Measurements from ENCODE around the gene IMPACT. TPM values are rescaled to one million over a fixed set of nuclear protein-coding genes. Genes with fewer than 3 reads are reported as not detected.

The IMPACT gene
- total RNA-seq (2012; rRNA removed) (11.8 and 26.4 TPM in 2 replicates), polyA plus RNA-seq (2012; rRNA removed) (10.4 and 13.8 TPM in 2 replicates), Bru-seq, nascent RNA (percentile 65 among the genes with signal in this experiment), BruChase-seq, experiment 1, labeled RNA remaining after a 6-hour chase (percentile 79 among the genes with signal in this experiment), BruChase-seq, experiment 2, labeled RNA remaining after a 2-hour chase (percentile 71 among the genes with signal in this experiment)
- 2.1 and 3.2 TPM in 2 replicates for polyA plus RNA-seq (2012; cell fraction: cytosol; rRNA removed)
- 3.1 and 10.1 TPM in 2 replicates for polyA plus RNA-seq (2012; cell fraction: nucleus; rRNA removed; ENCODE audit: low replicate concordance)
- long read RNA-seq, transcript IMPACT-201 (11 exons, 3,792 nt), result major isoform, 42 of 52 reads
- long read RNA-seq, partial matches to known transcripts, result 2 of 52 reads
- long read RNA-seq, other reads (novel, unspliced or antisense), result 6 of 52 reads

GRCh38 chr18:24426398-24427294, at the start of gene IMPACT:
Gene IMPACT, plus strand, starts transcription at chr18:24426670. Its CDS starts 87 bp downstream, at chr18:24426757.
- Histone ChIP-seq H4K20me1 (ENCODE audit: insufficient read depth, low read length) (no peaks in the 10 kb centered on the region), H3K4me3 (ENCODE audit: insufficient read depth, low read depth, low read length) (peak within 1 kb of the TSS; percentile 94), H3K4me2 (ENCODE audit: low read depth, low read length) (peak within 1 kb of the TSS; percentile 100), H3K9me1 (ENCODE audit: insufficient read depth, low read length) (peaks cover 3% of the 10 kb centered on the region), H3K4me1 (ENCODE audit: control insufficient read depth, insufficient read depth, low read length) (no peaks in the 10 kb centered on the region; the same call in 1 of the 2 replicates), H2AK5ac (ENCODE audit: low read depth, low read length) (peak within 1 kb of the TSS; percentile 86), H4K91ac (ENCODE audit: insufficient read depth, low read depth, low read length) (peak within 1 kb of the TSS; percentile 95), H4K8ac (ENCODE audit: low read depth in 2 of 2, low read length in 2 of 2) (peak within 1 kb of the TSS; percentile 100), H2BK15ac (ENCODE audit: low read depth, low read length) (peak within 1 kb of the TSS; percentile 86; the same call in 1 of the 3 replicates), H2AK9ac (replicated peaks; ENCODE audit: low read depth, low read length, poor library complexity) (peak within 1 kb of the TSS; percentile 94), H3K23ac (ENCODE audit: low read depth, low read length) (peak within 1 kb of the TSS; percentile 99), H3K9ac (ENCODE audit: low read depth, low read length) (peak within 1 kb of the TSS; percentile 99), H2BK20ac (ENCODE audit: low read depth, low read length) (peak within 1 kb of the TSS; percentile 40), H3K27ac (ENCODE audit: insufficient read depth, low read length) (peak within 1 kb of the TSS; percentile 90), H2BK120ac (ENCODE audit: low read depth, low read length) (peak within 1 kb of the TSS; percentile 74), H3K56ac (ENCODE audit: extremely low read depth, insufficient read depth, low read length) (peak within 1 kb of the TSS; percentile 79), H3K27me3 (ENCODE audit: control insufficient read depth, insufficient read depth, low read length) (no peaks in the 10 kb centered on the region), H3K36me3 (ENCODE audit: control insufficient read depth, insufficient read depth, low read length) (0 out of 2 replicates have a peak, but pooled peaks cover 2% of the 10 kb centered on the region), H3K4ac (ENCODE audit: low read depth, low read length) (peak within 1 kb of the TSS; percentile 98), H2AFZ (replicated peaks; ENCODE audit: low read length, poor library complexity) (peak within 1 kb of the TSS; percentile 100), H3K79me1 (ENCODE audit: low read depth in 1 of 2, low read length in 2 of 2) (peaks cover 19 to 26% of the 10 kb centered on the region in 2 experiments), H3K14ac (replicated peaks; ENCODE audit: low read depth, low read length) (peak within 1 kb of the TSS; percentile 98), H2BK5ac (ENCODE audit: low read depth, low read length, poor library complexity, severe bottlenecking) (peak within 1 kb of the TSS; percentile 85), H3K9me3 (ENCODE audit: control insufficient read depth, insufficient read depth, low read length) (no peaks in the 10 kb centered on the region), H4K5ac (ENCODE audit: low read depth, low read length) (peak within 1 kb of the TSS; percentile 100), H3K18ac (ENCODE audit: low read depth, low read length) (peak within 1 kb of the TSS; percentile 96)
- CTCF ChIA-PET, result no interaction called here
- 3% methylated on average over 32 of the region's 82 CpGs; no CpG with 5 or more reads in 1 of the 2 experiments for WGBS, 2 experiments (ENCODE audit: extremely low coverage in 2 of 2, insufficient read length in 1 of 2)
- DNase-seq (peak; percentile 72), ATAC-seq (ENCODE audit: low read depth) (peak; percentile 93)
- TF ChIP-seq CEBPB (IDR thresholded peaks at IDR 0.05; ENCODE audit: low read depth, low read length) (no peak), BHLHE40 (IDR thresholded peaks at IDR 0.05; ENCODE audit: low read depth, low read length) (no peak), USF2 (IDR thresholded peaks at IDR 0.05; ENCODE audit: low read depth, low read length) (peak; percentile 24), POLR2A (IDR thresholded peaks at IDR 0.05; ENCODE audit: low read depth, low read length) (peak; percentile 62; the same call in 1 of the 2 replicates), ELK1 (IDR thresholded peaks at IDR 0.05; ENCODE audit: borderline replicate concordance, low read depth, low read length) (no peak), NFE2L2 (IDR thresholded peaks at IDR 0.05; ENCODE audit: low read depth, low read length) (0 out of 2 replicates have a peak, but pooled peaks have one; percentile 28), MAZ (IDR thresholded peaks at IDR 0.05; ENCODE audit: borderline replicate concordance, low read depth, low read length) (peak; percentile 68; the same call in 1 of the 2 replicates), MXI1 (IDR thresholded peaks at IDR 0.05; ENCODE audit: borderline replicate concordance, low read depth, low read length) (0 out of 2 replicates have a peak, but pooled peaks have one; percentile 50)
- BruUV-seq (replicated peaks), result no TSS peak
- in situ Hi-C loops (cut with MboI; ENCODE audit: low sequenced_read_pairs) (no loop called here), dilution Hi-C loops (cut with HindIII; ENCODE audit: low sequenced_read_pairs, unreplicated experiment) (no loop called here), intact Hi-C loops (cut with micrococcal nuclease) (no loop called here)
- POLR2A ChIA-PET (ENCODE audit: unreplicated experiment), result interaction anchor here (0.6 kb wide), 2 partner anchors 9 to 1601 kb away, joined by 3 to 4 read pairs; no protein-coding TSS in a partner anchor
